GM18907 (cell line): ENCODE data around the gene CLOCK.

Source experiments
- ATAC-seq: cut with Tn5 transposase; IDR thresholded peaks from one replicate; pipeline ENCODE4 v1.9.1; 2021; ENCODE audit warnings: mild to moderate bottlenecking, moderate library complexity; ENCODE audit not compliant: unreplicated experiment

The CLOCK gene

DNA sequence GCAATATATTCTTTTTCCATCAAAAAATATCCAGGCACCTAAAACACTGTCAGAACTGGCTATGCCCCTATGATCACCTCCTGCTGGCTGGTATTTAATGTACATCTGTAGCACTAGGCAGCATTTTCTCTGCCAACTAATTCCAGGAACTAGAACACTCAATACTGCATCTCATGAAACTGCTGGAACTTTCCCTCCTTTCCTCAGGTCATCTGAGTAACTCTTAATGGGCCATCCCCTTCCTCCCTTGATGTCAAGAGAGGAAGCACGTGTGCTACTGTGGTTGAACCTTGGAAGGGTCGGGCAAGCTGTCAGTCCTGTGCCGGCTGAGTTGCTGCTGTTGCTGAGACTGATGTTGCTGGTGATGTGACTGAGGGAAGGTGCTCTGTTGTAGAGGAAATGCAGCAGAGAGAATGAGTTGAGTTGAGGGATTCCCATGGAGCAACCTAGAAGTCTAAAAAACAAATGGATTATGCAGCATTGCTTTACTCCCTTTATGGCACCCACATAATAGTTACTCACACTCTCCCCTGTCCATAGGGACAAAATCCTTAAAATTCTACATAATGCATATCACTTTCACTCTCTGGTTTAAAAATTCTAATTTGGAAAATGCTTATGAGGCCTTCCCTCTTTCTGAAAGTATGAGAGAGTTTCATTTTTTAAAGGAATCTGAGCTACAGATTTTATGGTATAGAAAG lies 111.4 kb downstream of the CLOCK start:
- peak; percentile 75 for ATAC-seq

DNA sequence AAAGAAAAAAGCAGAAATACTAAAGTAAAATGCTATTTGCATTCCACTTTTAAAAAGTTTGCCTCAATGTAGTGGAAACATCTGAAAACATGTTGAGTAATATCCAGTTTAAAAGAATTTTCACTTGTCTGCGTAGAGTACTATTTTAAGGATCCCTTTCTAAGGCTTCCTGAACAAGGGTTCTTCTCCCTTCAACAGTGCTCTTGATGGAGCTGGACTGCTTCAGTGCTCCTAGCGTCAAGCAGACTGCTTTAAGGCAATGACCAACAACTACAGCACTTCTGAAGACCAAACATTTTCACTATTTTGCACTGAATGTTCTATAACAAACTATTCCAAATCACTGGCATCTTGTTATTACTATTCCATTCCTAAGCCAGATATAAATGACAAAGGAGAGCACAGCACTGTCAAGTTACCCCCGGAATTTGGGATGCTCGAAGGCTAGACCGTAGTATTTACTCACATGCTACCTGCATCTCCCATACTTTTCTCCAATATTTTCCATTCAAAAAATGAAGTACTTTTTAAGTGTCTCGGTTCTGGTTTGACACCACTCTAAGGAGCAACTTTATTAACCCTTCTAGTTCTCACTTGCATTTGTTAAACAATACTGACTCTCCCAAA lies 114.9 kb downstream of the CLOCK start:
- no peak for ATAC-seq

DNA sequence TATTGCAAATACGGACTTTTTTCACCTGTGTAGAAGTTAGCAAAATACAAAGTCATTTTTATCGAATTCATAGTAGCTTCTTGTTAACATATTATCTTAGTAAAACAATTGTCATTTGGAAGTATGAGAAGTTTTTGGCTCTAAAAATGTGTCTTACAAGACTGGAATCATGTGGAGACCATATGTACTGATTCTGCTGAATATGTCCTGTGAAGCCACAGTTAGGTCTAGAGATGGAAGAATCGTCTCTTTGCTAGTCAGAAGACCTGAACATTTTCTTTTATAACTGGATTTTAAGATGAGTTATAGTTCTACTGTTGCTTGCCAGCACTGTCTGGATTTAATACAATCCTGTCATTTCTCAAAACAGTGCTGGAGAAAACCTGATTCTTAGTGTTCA lies 121.9 kb downstream of the CLOCK start:
- ATAC-seq, result no peak

DNA sequence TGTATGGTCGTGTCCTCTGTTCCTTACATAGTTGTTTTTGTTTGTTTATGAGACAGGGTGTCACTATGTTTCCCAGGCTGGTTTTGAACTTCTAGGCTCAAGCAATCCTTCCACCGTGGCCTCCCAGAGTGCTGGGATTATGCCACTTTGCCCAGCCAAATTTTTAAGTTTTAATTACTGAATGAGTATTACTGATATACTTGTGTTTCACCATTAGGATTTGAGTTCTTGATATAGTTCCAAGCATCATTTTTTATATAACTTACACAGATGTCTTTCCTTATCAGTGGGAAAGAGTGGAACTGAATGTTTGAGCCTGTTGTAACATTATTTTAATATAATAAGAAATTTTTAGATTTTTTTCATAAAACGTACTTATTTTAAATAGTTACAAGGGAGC lies 130.5 kb downstream of the CLOCK start:
- ATAC-seq, result no peak

DNA sequence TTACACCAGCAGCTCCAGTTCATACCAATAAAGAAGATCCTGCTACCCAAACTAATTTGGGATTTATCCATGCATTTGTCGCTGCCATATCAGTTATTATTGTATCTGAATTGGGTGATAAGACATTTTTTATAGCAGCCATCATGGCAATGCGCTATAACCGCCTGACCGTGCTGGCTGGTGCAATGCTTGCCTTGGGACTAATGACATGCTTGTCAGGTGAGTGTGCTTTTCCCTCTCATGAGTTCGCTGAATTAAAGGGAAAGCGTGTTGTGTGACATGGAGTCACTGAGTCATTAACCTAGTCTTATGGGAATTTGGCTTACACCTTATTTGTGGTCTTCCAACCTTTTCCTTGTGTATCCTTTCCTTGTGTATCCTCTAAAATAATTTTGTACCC lies 135.1 kb downstream of the CLOCK start:
- no peak for ATAC-seq

DNA sequence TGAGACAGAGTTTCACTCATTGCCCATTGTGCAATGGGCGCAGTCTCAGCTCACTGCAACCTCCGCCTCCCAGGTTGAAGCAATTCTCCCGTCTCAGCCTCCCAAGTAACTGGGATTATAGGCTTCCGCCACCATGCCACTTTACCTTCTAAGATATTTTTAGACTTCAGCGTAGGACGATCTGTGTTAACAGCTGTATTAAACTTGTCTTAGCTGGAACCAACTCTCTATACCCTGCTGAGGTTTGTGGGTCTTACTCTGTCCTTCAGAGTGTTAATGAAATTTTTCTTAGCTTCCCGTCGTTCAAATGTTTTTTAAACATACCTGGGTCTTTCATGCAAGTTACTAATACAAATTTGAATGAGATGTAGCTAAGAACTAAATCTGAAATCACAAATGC lies 136.3 kb downstream of the CLOCK start:
- no peak for ATAC-seq

DNA sequence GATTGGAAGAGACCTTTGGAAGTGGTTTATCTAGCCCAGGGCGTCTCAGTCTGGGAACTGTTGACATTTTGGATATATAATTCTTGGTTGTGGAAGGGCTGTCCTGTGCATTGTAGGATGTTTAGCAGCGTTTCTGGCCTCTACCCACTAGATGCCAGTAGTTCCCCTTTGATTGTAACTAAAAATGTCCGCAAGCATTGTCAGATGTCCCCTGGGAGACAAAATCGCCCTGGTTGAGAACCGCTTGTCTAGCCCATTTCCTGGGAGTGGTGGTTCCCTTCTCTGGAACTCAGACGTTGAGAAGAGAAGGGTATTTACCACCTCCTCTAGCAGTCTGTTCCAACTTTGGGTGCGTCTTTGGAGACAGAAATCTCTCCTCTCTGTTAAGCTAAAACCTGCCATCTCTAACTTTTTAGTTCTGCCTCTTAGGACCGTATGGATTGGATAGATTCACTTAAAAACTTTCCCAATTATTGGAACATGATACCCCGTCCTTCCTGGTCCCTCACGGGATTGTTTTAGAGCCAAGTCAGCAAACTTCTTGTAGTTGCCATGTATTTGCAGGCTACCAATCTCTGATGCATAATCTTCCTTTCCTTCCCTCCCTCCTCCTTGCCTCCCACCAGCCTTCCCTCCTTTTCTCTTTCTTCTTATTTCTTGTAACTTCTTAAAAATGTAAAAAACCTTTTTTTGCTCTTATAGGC lies 137.1 kb downstream of the CLOCK start:
- peak; percentile 87 for ATAC-seq

DNA sequence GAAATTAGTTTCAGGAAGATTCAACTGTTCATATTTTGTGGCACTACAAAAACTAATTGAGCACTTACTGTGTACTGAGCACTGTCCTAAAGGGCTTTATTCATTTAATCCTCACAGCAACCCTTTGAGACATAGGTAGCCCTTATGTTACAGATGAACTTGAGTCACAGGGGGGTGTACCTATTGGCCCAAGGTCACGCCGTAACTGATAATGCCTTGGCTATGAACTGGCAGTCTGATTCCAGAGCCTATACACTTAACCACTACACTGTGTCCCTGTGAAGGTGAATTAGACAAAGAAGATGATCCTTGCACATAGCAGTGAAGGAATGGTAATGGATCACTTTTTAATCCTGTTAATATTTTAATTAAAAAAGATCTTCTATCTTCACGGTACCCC lies 138.9 kb downstream of the CLOCK start:
- no peak for ATAC-seq

DNA sequence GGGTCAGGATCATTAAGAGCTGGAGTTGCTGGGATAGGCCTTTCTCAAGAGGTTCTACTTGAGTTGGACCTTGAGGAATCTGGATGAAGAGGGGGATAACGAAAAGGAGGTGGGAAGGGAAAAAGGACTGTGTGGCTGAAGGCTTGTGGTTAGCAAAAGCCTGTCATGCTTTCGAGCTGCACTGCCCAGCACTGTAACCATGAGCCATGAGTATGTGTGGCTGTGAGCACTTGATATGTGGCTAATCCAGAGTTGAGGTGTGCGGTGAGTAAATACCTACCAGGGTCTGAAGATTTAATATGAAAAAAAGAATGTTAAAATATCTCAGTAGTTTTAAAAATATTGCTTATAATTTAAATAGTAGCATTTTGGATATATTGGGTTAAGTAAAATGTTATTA lies 139.6 kb downstream of the CLOCK start:
- ATAC-seq, result no peak

DNA sequence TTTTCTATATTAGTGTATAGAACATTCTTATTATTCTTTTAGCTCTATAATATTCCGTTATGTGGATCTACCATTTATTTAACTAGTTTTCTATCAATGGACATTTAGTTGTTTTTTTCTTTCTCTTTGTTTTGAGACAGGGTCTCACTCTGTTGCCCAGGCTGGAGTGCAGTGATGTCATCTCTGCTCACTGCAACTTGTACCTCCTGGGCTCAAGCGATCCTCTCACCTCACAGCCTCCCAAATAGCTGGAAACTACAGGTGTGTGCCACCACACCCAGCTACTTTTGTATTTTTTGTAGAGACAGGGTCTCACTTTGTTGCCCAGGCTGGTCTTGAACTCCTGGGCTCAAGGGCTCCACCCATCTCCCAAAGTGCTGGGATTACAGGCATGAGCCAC lies 140.2 kb downstream of the CLOCK start:
- ATAC-seq, result no peak

DNA sequence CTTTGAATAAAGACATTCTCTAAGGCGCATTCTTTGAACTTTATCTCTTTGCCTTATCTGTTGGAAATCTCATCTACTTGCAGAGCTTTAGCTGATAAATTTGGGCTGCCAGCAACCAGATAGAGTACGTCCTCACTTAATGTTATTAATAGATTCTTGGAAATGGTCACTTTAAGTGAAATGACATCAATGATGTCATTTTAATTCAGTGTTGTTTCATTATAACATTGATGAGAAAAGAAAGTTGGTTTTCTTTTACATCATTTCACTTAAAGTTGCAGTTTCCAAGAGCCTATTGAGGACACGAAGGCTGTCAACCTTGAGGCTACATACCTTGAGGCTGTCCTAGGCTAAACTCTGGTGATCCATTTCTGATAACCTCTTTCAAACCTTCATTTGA lies 141.6 kb downstream of the CLOCK start:
- ATAC-seq, result no peak

DNA sequence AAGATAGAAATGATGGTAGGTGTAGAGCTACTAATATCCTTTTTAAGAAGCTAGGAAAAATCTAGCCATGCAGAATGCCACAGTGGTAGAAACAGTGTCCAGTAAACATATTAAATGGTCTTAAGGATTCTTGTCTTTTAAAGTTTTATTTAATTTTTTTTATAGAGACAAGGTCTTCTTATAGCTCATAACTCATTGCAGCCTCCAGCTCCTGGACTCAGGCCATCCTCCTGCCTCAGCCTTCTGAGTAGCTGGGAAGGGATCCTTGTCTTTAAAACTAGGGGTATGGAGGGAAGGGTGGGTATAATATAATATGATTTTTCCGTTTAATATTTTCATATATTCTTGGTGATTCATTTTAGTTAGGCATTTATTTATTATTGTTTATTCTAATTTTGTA lies 147.1 kb downstream of the CLOCK start:
- ATAC-seq, result no peak

DNA sequence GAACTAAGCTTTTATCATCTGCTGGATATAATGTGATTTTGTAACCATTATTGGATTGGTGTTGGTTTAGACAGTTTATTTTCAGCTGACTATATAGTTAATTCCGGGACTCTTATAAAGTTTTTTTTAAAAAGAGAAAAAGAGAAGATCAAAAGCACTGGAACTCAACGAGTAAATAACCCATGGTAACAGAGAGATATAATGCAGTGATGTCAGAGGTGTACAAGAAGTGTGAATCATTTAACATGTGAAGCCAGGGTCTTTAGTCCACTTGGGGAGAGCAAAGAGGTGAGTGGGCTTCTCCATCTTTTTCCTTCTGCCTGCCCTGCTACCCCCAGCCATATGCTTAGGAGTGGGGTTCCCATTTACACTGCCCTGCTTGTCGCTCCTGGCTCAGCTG lies 147.7 kb downstream of the CLOCK start:
- no peak for ATAC-seq

DNA sequence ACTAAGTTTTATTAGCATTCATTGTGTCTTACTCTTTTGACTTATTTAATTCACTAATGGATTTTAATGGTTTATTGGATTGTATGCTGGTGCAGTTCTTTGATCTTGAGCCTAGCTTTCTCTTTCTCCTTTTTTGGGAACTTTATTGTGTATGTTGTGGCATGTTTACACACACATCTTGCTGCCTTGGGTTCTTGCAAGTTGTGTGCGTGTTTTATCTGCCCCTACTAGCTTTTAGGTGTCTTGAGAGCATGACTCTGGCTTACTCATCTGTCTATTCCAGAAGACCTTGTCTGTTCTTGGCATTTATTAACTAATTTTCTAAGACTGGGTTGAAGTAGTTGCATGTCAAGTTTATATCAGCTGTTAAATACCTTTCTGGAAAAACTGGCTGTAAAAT lies 148.2 kb downstream of the CLOCK start:
- ATAC-seq, result no peak

DNA sequence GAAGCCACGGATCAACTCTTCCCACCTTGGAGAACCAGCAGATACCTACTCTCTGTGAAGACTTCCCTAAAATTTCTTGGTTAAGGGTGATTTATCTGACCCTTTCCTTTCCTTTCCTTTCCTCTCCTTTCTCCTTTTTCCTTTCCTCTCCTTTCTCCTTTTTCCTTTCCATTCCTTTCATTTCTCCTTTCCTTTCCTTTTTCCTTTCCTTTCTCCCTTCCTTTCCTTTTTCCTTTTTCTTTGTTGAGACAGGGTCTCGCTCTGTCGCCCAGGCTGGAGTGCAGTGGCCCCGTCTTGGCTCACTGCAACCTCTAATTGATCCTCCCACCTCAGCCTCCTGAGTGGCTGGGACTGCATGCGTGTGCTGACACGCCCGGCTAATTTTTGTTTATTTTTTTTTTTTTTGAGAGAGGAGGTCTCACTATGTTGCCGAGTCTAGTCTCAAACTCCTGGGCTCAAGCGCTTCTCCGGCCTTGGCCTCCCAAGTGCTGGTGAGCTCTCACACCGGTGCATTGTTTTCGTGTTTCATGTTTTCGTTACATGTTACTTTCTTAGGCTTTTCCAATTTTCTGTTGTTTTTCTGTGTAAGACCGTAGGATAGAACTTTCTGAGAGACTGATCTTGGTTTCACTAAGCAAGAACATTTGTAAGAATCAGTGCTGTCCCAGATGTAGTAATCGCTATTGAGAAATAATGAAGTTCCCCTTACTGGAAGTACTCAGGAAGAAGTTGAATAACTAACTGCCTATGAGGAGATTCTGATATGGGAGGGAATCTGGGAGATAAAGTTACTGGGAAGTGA lies 149.0 kb downstream of the CLOCK start:
- no peak for ATAC-seq

DNA sequence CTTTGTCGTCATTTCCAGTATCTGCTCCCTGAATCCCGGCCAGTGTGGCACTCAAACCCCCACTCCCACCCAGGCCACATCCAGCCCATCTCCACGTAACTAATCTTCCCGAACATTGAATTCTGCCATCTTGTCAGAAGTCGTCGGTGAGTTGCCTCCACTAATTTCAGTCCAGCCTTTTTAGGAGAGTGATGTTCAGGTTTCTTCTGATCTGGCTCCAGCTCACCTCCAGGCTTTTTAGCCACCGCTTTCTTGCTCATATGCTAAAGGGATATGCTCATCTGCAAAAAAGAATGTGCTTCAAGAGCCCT lies 149.6 kb downstream of the CLOCK start:
- no peak for ATAC-seq

DNA sequence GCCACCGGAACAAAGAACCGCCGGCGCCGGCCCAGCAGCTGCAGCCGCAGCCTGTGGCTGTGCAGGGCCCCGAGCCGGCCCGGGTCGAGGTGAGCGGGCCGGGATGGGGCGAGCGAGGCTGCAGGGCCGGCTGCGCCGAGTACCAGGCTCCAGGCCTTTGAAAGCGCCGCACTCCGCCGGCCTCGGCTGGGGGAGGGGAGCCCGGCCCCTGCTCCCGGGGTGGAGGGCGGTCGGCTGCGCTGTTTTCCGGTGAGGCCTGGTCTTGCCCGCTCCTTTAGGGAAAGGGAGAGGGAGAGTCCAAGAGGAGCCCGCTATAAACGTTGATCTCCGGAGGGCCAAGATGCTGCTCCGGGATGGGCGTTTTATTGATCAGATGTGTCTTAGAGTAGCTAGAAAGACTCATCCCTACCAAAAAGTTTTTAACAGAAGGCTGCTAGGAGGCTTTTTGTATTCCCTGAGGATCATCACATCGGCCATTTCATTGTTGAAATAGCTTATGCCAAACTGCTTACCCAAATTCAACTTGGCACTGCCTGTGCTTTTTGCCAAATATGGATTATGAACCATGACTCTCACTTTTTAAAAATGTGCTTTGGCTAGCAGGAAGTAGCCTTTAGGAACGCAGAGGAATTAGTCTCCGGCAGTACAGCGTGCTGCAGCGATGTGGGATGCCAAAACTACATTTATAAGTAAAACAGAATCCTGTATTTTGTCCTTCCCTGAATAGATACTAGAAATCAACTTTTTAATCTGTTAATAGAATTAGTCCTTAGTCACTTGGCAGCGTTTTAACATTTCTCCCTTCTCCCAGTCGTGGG lies 150.2 kb downstream of the CLOCK start:
- peak; percentile 35 for ATAC-seq

DNA sequence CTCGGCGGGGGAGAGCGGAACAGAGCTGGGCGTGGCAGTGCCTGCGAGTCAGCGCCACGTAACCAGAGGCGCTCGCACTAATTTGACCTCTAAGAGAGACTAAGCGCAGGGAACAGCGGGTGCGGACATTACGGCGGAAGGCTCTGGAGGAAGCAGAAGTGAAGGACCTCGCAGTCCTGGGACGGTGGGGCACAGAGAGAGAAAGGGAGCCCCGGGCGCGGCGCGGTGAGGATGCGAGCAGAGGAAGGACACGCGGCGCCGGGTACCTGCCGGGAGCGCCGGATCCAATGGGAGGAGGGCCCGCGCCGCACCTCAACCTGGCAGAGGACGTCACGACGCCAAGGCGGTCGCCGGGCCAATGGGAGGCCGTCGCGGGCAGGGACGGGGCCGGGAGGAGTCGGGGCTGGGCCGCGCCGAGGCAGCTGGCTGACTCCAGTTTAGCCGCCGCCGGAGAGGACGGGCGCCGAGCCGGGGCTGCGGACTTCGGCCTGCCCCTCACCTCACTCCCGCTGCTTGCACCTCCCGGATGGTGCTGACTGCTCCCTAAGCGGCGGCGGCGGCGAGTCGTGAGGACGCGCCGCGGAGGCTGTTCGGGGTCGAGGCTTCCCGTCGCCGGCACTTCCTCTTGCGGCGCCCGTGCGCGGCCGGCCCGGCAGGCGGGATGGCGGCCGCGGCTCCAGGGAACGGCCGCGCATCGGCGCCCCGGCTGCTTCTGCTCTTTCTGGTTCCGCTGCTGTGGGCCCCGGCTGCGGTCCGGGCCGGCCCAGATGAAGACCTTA lies 151.0 kb downstream of the CLOCK start, which contains the start of gene TMEM165:
TMEM165 (plus strand) TSS at position 429 of the 779 bp plus-strand sequence; CDS start at position 662, 233 bp downstream.
- ATAC-seq, result peak; percentile 97

DNA sequence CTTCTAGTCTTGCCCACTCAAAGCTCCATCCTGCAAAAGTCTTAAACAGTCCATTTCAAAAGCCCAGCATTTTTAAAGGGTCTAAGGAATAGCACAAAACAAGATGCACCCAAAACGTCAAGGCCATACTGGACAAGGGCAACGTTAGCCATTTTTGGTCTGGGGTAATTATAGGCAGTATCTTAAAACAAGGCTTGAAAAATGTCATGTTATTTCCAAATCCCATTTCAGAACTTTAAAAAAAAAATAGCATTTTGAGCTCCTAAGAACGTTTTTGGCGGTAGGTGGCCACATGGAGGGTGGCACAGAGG lies 151.5 kb downstream of the CLOCK start:
- ATAC-seq, result peak; percentile 1
